ENCODE results near the gene SSR1.
A peak's percentile ranks its signal among the peaks of the same experiment; 100 is the strongest.
"Not testable (repeated sequence)": the region's sequence is repeated elsewhere in the genome, so short reads cannot be mapped to it uniquely, and the experiment has no call there.

The SSR1 gene

GRCh38 chr6:7312616-7313504 is at the start of gene SSR1:
Gene SSR1, minus strand, starts transcription at chr6:7313199. Its CDS starts 79 bp downstream, at chr6:7313120.
- peak within 1 kb of the TSS; percentile 99 for H3K4me3 ChIP-seq (ENCODE audit: low read length, poor library complexity, severe bottlenecking)
- H3K4me1 ChIP-seq (ENCODE audit: insufficient read depth, low read length, poor library complexity, severe bottlenecking) = peaks cover 45% of the 10 kb centered on the region
- H3K4me2 ChIP-seq (ENCODE audit: low read depth, low read length, poor library complexity, severe bottlenecking) = peak within 1 kb of the TSS; percentile 81
- peaks cover 4% of the 10 kb centered on the region for H3K27me3 ChIP-seq (ENCODE audit: insufficient read depth, low read length, poor library complexity, severe bottlenecking)
- no peaks in the 10 kb centered on the region for H3K9me2 ChIP-seq (replicated peaks; ENCODE audit: low read depth, low read length)
- no peaks in the 10 kb centered on the region for H3K9me3 ChIP-seq (ENCODE audit: insufficient read depth, low read depth, low read length)
- H2AFZ ChIP-seq (ENCODE audit: low read length) = peak within 1 kb of the TSS; percentile 86
- TF ChIP-seq EZH2phosphoT487 (IDR thresholded peaks at IDR 0.05; ENCODE audit: borderline replicate concordance) = no peak
- TF ChIP-seq CTCF (conservative IDR thresholded peaks at IDR 0.05; ENCODE audit: low read length) = no peak
- peaks cover 45% of the 10 kb centered on the region for H4K20me1 ChIP-seq (ENCODE audit: insufficient read depth, low read length, poor library complexity, severe bottlenecking)
- H3F3A ChIP-seq (ENCODE audit: low read depth) = peaks cover 11% of the 10 kb centered on the region
- H3K79me2 ChIP-seq (ENCODE audit: insufficient read depth, low read length) = peaks cover 51% of the 10 kb centered on the region
- H3K9ac ChIP-seq (ENCODE audit: low read depth, low read length, poor library complexity, severe bottlenecking) = peak within 1 kb of the TSS; percentile 99
- H3K36me3 ChIP-seq (ENCODE audit: insufficient read depth, low read length) = peaks cover 19% of the 10 kb centered on the region

GRCh38 chr6:7351916-7352315 is 38.9 kb upstream of the SSR1 start:
- not testable (repeated sequence) for H3K27me3 ChIP-seq (ENCODE audit: insufficient read depth, low read length, poor library complexity, severe bottlenecking); H3K79me2 ChIP-seq (ENCODE audit: insufficient read depth, low read length); H2AFZ ChIP-seq (ENCODE audit: low read length)

GRCh38 chr6:7350591-7350990 is 37.6 kb upstream of the SSR1 start:
- H3K27me3 ChIP-seq (ENCODE audit: insufficient read depth, low read length, poor library complexity, severe bottlenecking); H3K36me3 ChIP-seq (ENCODE audit: insufficient read depth, low read length); H3K9me3 ChIP-seq (ENCODE audit: insufficient read depth, low read depth, low read length); H4K20me1 ChIP-seq (ENCODE audit: insufficient read depth, low read length, poor library complexity, severe bottlenecking); H3K4me2 ChIP-seq (ENCODE audit: low read depth, low read length, poor library complexity, severe bottlenecking); H3K4me3 ChIP-seq (ENCODE audit: low read length, poor library complexity, severe bottlenecking); H3K9ac ChIP-seq (ENCODE audit: low read depth, low read length, poor library complexity, severe bottlenecking); H3F3A ChIP-seq (ENCODE audit: low read depth); H3K9me2 ChIP-seq (replicated peaks; ENCODE audit: low read depth, low read length); H2AFZ ChIP-seq (ENCODE audit: low read length); H3K4me1 ChIP-seq (ENCODE audit: insufficient read depth, low read length, poor library complexity, severe bottlenecking); H3K79me2 ChIP-seq (ENCODE audit: insufficient read depth, low read length): not testable (repeated sequence)

More at GRCh38 chr6:7351916-7352315, 38.9 kb upstream of the SSR1 start:
- H3K4me3 ChIP-seq (ENCODE audit: low read length, poor library complexity, severe bottlenecking); H3K9me2 ChIP-seq (replicated peaks; ENCODE audit: low read depth, low read length); H3K9me3 ChIP-seq (ENCODE audit: insufficient read depth, low read depth, low read length); H3K4me2 ChIP-seq (ENCODE audit: low read depth, low read length, poor library complexity, severe bottlenecking); H3K9ac ChIP-seq (ENCODE audit: low read depth, low read length, poor library complexity, severe bottlenecking); H3K4me1 ChIP-seq (ENCODE audit: insufficient read depth, low read length, poor library complexity, severe bottlenecking); H3K36me3 ChIP-seq (ENCODE audit: insufficient read depth, low read length); H4K20me1 ChIP-seq (ENCODE audit: insufficient read depth, low read length, poor library complexity, severe bottlenecking); H3F3A ChIP-seq (ENCODE audit: low read depth): not testable (repeated sequence)

- H3K27me3 ChIP-seq (ENCODE audit: insufficient read depth, low read length, poor library complexity, severe bottlenecking); H2AFZ ChIP-seq (ENCODE audit: low read length); H4K20me1 ChIP-seq (ENCODE audit: insufficient read depth, low read length, poor library complexity, severe bottlenecking); H3F3A ChIP-seq (ENCODE audit: low read depth); H3K36me3 ChIP-seq (ENCODE audit: insufficient read depth, low read length); H3K9me2 ChIP-seq (replicated peaks; ENCODE audit: low read depth, low read length); H3K4me2 ChIP-seq (ENCODE audit: low read depth, low read length, poor library complexity, severe bottlenecking); H3K79me2 ChIP-seq (ENCODE audit: insufficient read depth, low read length); H3K9ac ChIP-seq (ENCODE audit: low read depth, low read length, poor library complexity, severe bottlenecking); H3K4me3 ChIP-seq (ENCODE audit: low read length, poor library complexity, severe bottlenecking); H3K9me3 ChIP-seq (ENCODE audit: insufficient read depth, low read depth, low read length): not testable (repeated sequence)
- peaks cover 10% of the 10 kb centered on the region for H3K4me1 ChIP-seq (ENCODE audit: insufficient read depth, low read length, poor library complexity, severe bottlenecking)
These were observed 34.6 kb upstream of the SSR1 start for GRCh38 chr6:7347551-7347997.

GRCh38 chr6:7344773-7345450 is 31.9 kb upstream of the SSR1 start:
- not testable (repeated sequence) for H3K27me3 ChIP-seq (ENCODE audit: insufficient read depth, low read length, poor library complexity, severe bottlenecking); H3K79me2 ChIP-seq (ENCODE audit: insufficient read depth, low read length); H3K9me2 ChIP-seq (replicated peaks; ENCODE audit: low read depth, low read length); H4K20me1 ChIP-seq (ENCODE audit: insufficient read depth, low read length, poor library complexity, severe bottlenecking); H3F3A ChIP-seq (ENCODE audit: low read depth); H3K9me3 ChIP-seq (ENCODE audit: insufficient read depth, low read depth, low read length); H3K36me3 ChIP-seq (ENCODE audit: insufficient read depth, low read length)
- peaks cover 10% of the 10 kb centered on the region for H3K4me1 ChIP-seq (ENCODE audit: insufficient read depth, low read length, poor library complexity, severe bottlenecking)
- H3K4me3 ChIP-seq (ENCODE audit: low read length, poor library complexity, severe bottlenecking) = peak overlapping the region; percentile 1
- peak overlapping the region; percentile 80 for H2AFZ ChIP-seq (ENCODE audit: low read length)
- H3K4me2 ChIP-seq (ENCODE audit: low read depth, low read length, poor library complexity, severe bottlenecking) = peak overlapping the region; percentile 48
- peak overlapping the region; percentile 28 for H3K9ac ChIP-seq (ENCODE audit: low read depth, low read length, poor library complexity, severe bottlenecking)

Data from Loucy (cell line).